ENCODE results near the gene CCL27. TPM values are rescaled to one million over a fixed set of nuclear protein-coding genes. Genes with fewer than 3 reads are reported as not detected.

The CCL27 gene
- total RNA-seq, result 0.15 and 0.17 TPM in 2 replicates

DNA sequence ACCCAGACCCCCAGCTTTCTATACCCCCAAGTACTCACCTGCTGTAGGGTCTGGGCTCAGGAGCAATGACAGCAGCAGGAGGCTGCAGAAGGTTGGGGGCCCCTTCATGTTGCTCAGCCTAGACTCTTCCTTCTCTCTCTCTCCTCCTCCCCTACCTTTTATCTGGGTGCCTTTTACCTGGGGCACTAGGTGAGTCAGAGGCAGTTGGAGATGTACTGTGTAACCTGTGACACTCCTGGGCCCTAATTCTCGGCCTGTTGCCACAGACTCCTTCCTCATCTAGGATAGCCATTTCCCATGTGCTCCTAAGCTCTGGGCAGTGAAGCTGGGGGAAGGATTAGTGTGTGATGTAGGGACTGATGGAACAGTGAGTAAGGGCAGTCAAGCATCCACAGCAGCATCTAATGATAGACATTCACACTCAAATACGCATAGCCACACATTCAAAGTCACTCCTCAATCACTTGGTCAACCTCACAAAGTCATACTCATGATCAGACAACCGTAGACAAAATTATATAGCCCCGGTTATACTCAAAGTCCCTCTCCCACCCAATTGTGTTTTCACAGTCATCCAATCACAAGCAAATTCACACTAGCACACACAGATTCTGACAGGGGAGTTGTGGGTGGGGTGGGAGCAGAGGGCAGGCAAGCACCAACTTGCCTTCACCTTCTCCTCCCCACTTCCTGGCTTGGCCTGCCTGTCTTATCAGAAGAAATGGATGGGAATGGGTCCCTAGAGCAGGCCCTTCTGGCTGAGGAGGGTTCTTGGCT lies at the start of gene CCL27:
CCL27 (minus strand) TSS at position 132 of the 777 bp plus-strand sequence; CDS start at position 108, 24 bp downstream.

GRCh38 chr9:34710023-34710422 lies 47.6 kb upstream of the CCL27 start, which contains the start of gene CCL21:
Gene CCL21 (minus strand): TSS chr9:34710136. CDS start chr9:34710066, 70 bp downstream.

GRCh38 chr9:34690983-34691935 lies 28.8 kb upstream of the CCL27 start, which contains the start of gene CCL19:
Gene CCL19 (minus strand): TSS chr9:34691276. CDS start chr9:34691139, 137 bp downstream.

DNA sequence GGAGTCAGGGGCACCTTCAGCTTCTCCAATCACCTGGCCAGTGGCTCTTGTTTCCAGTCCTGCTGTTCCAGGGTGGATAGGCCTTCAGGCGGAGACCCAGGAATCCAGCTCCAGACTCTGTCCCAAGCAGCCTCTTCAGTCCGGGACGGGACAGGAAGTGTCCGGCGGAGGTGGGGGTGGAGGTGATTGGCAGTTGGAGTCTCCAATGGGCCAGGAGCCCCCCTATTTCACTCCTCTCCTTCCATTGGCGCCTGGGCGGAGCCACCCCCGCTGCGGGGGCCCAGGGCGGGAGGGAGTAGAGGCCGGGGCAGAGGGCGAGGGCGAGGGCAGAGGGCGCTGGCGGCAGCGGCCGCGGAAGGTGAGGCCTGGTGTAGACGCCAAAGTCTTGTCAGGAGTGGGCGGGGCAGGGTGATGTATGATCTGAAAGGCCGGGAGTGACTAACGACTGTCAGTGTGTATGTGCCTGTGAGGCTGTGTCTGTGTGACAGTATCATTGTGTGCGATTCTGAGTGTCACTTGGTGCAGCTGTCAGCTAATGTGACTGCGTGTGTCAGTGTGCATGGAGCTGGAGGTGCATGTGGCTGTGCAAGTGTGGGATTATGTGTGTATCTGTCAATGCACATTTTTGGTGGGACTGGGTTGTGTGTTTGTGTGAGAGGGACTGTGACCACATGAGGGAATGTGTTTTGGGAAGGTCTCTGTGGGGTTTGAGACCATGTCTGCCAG lies 10.4 kb downstream of the CCL27 start, which contains the start of gene IL11RA:
IL11RA (plus strand) TSS at position 310 of the 726 bp plus-strand sequence. CDS start 3,033 bp downstream, outside the sequence.

GRCh38 chr9:34646211-34647083 lies 16.0 kb downstream of the CCL27 start, which contains the start of gene GALT:
Gene GALT (plus strand): TSS chr9:34646675. CDS start chr9:34646705, 30 bp downstream.

GRCh38 chr9:34637356-34638137 lies 24.9 kb downstream of the CCL27 start, which contains the start of gene SIGMAR1:
Gene SIGMAR1 (minus strand): TSS chr9:34637787. CDS start chr9:34637697, 90 bp downstream.

DNA sequence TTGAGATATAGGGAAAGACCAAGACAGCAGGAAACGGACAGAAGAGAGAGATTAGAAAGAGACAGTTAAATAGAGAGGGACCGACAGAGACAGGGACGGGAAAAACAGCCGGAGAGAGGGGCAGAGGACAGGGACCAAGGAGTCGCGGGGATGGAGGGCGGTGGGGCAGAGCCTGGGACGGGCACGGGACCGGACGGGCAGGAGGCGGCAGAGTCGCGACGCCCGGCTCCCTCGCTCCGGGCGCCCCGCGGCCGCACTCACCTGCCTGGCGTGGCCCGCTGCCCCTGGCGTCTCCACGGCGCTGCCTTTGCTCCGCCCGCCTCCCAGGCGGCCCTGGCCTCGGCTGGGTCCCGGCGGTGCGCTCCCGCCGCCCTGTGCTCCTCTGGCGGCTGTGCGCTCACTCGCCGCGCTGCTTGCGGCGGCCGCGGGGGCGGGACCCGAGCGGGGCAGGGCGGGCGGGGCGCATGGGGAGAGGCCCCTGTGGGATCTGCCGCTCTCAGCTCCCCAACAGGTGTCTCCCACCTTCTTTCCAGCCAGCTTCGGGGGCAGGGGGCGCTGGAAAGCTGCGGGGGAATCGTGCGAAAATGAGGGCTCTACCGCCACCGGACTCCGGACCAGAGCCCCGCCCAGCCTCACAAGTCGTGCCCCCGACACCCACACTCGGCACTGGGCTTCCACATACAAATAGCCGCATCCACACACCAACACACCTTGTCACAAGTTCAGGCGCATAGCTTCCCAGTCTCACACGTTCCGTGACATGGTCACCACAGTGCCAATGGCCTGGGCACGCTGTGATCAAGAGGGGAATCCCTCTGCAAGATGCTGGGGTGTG lies 33.6 kb downstream of the CCL27 start, which contains the start of gene ARID3C:
ARID3C (minus strand) TSS at position 411 of the 835 bp plus-strand sequence. CDS start 1,052 bp downstream, outside the sequence.

GRCh38 chr9:34620061-34620994 lies 42.1 kb downstream of the CCL27 start, which contains the start of gene DCTN3:
Gene DCTN3 (minus strand): TSS chr9:34620495. CDS start chr9:34620464, 31 bp downstream.

Other genes starting within 250 kb of the CCL27 start
- 5.5 and 8.6 TPM in 2 replicates for gene FAM219A, start 204.1 kb downstream of the CCL27 start, total RNA-seq
- gene DNAI1, start 203.9 kb downstream of the CCL27 start, total RNA-seq, result under 0.01 and 0.58 TPM in 2 replicates
- not detected in 2 replicates for gene ENHO, start 139.7 kb downstream of the CCL27 start, total RNA-seq
- gene CNTFR, start 72.9 kb downstream of the CCL27 start, total RNA-seq, result 0.44 TPM in 1 of 2 replicates, not detected in the other
- gene RPP25L, start 50.6 kb downstream of the CCL27 start, total RNA-seq, result 25.9 and 26.6 TPM in 2 replicates
- gene DCTN3, start 42.2 kb downstream of the CCL27 start, total RNA-seq, result 84.4 and 159 TPM in 2 replicates
- not detected in 2 replicates for gene ARID3C, start 33.6 kb downstream of the CCL27 start, total RNA-seq
- 71.1 and 88.0 TPM in 2 replicates for gene SIGMAR1, start 24.9 kb downstream of the CCL27 start, total RNA-seq
- 35.3 and 47.3 TPM in 2 replicates for gene GALT, start 16.0 kb downstream of the CCL27 start, total RNA-seq
- 16.0 and 23.0 TPM in 2 replicates for gene IL11RA, start 10.5 kb downstream of the CCL27 start, total RNA-seq
- not detected in 2 replicates for gene CCL19, start 28.6 kb upstream of the CCL27 start, total RNA-seq
- not detected in 2 replicates for gene CCL21, start 47.5 kb upstream of the CCL27 start, total RNA-seq